Activated naive CD8-positive, alpha-beta T cell (primary cell): ENCODE data around the gene DDX51.

Experiments used
- H3K27ac Mint-ChIP-seq: one replicate; pipeline ENCODE4 v1.8.0; 2021; ENCODE audit warnings: mixed read lengths
- H3K27me3 Mint-ChIP-seq: one replicate; pipeline ENCODE4 v1.8.0; 2021; ENCODE audit warnings: mixed read lengths
- H3K36me3 Mint-ChIP-seq: one replicate; pipeline ENCODE4 v1.8.0; 2021; ENCODE audit warnings: mixed read lengths
- H3K4me1 Mint-ChIP-seq: one replicate; pipeline ENCODE4 v1.8.0; 2021; ENCODE audit warnings: low read depth, mixed read lengths
- H3K4me3 Mint-ChIP-seq: one replicate; pipeline ENCODE4 v1.8.0; 2021; ENCODE audit warnings: mild to moderate bottlenecking, mixed read lengths
- H3K9me3 Mint-ChIP-seq: one replicate; pipeline ENCODE4 v1.8.0; 2021; ENCODE audit warnings: low read depth, mixed read lengths

Gene DDX51

DNA sequence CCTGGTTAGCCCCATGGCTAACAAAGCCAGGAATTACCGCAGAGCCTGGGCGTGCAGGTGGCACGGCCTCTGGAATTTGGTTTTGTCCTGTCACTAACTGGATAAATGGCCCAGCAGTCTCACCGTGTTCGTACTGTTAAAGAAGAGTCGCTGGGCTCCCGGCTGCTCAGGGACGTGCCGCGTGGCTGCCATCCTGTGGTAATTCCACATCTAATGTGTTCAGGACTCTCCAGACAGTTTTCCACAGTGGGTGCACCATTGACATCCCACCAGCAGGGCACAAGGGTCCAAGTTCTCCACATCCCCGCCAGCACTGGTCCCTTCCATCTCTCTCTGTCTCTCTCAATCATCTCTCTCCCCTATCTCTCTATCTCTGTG lies 19.8 kb upstream of the DDX51 start:
- no peak overlapping the region for H3K27ac Mint-ChIP-seq
- no peaks in the 10 kb centered on the region for H3K27me3 Mint-ChIP-seq
- no peaks in the 10 kb centered on the region for H3K9me3 Mint-ChIP-seq
- no peak overlapping the region for H3K4me3 Mint-ChIP-seq
- peaks cover 13% of the 10 kb centered on the region for H3K4me1 Mint-ChIP-seq
- H3K36me3 Mint-ChIP-seq = no peaks in the 10 kb centered on the region

GRCh38 chr12:132163041-132163910 lies 19.2 kb upstream of the DDX51 start:
- Mint-ChIP-seq H3K36me3 (no peaks in the 10 kb centered on the region), H3K9me3 (no peaks in the 10 kb centered on the region), H3K27ac (no peak overlapping the region), H3K4me3 (peak overlapping the region; percentile 47), H3K4me1 (peaks cover 13% of the 10 kb centered on the region), H3K27me3 (no peaks in the 10 kb centered on the region)

GRCh38 chr12:132162508-132163031 lies 18.5 kb upstream of the DDX51 start:
- Mint-ChIP-seq H3K4me1 (peaks cover 13% of the 10 kb centered on the region), H3K4me3 (no peak overlapping the region), H3K27me3 (no peaks in the 10 kb centered on the region), H3K36me3 (no peaks in the 10 kb centered on the region), H3K27ac (no peak overlapping the region), H3K9me3 (no peaks in the 10 kb centered on the region)

- Mint-ChIP-seq H3K27ac (no peak overlapping the region), H3K4me1 (peaks cover 13% of the 10 kb centered on the region), H3K36me3 (no peaks in the 10 kb centered on the region), H3K27me3 (no peaks in the 10 kb centered on the region), H3K4me3 (no peak overlapping the region), H3K9me3 (no peaks in the 10 kb centered on the region)
Measured at GRCh38 chr12:132161796-132162507, 17.8 kb upstream of the DDX51 start.

GRCh38 chr12:132161036-132161781 lies 17.1 kb upstream of the DDX51 start:
- H3K36me3 Mint-ChIP-seq = no peaks in the 10 kb centered on the region
- no peaks in the 10 kb centered on the region for H3K9me3 Mint-ChIP-seq
- no peaks in the 10 kb centered on the region for H3K27me3 Mint-ChIP-seq
- no peak overlapping the region for H3K27ac Mint-ChIP-seq
- peaks cover 13% of the 10 kb centered on the region for H3K4me1 Mint-ChIP-seq
- H3K4me3 Mint-ChIP-seq = no peak overlapping the region

DNA sequence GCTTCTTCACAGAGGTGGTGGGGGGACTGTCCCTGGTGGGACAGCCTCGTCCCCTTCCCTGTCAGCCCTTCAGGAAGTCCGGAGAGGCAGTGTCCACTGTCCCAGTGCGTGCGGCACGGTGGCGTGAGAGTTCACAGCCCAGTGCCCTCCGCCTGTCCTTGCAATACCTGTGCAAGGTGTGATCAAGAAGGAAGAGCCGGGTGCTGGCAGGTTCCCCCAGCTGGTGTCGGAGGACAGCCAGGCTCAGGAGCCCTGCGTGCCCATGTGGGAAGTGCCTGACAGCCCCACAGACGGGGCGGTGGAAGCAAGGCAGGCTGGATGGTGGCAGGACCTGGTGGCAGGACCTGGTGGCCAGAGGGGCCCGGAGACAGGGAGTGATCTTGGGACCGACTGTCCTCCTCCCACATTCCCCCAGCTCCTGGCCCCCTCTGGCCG lies 16.5 kb upstream of the DDX51 start:
- no peaks in the 10 kb centered on the region for H3K27me3 Mint-ChIP-seq
- no peaks in the 10 kb centered on the region for H3K9me3 Mint-ChIP-seq
- H3K27ac Mint-ChIP-seq = no peak overlapping the region
- no peak overlapping the region for H3K4me3 Mint-ChIP-seq
- H3K36me3 Mint-ChIP-seq = no peaks in the 10 kb centered on the region
- H3K4me1 Mint-ChIP-seq = peaks cover 13% of the 10 kb centered on the region

DNA sequence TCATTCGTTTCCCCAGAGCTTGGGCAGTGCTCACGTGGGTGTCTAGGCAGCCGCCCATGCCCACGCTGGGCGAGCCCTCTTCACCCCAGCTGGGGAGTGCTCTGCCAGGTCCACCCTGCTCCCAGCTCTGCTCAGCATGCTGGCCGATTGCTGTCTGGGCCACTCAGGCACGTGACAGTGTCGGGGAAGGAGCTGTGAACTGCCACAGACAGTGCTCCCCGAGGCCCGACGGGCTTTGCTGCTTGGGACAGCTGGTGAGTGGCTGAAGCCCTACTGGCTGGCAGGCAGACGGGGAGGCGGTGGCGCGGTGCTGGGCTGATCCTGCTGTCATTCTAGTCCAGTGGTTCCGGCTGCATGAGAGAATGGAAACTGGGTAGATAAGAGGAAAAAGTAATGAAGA lies 15.9 kb upstream of the DDX51 start:
- no peak overlapping the region for H3K27ac Mint-ChIP-seq

DNA sequence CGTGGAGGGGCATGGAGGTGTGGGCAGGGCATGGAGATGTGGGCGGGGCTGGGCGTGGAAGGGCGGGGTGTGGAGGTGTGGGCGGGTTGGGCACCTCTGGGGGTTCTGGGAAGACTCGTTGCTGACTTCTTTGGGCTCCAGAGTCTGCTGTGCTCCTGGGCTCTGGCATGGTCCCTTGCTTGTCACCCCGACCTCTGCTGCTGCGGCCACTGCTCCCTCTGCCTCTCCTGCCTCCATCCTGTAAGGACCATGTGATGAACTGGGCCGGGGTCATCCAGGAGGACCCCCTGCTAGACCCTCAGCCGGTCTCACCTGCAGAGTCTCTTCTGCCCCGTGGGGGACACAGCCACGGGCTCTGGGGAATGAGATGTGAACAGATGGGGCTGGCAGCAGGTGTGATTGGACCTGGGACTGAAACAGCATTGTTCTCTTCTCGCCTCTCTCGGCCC lies 15.5 kb upstream of the DDX51 start:
- H3K4me1 Mint-ChIP-seq = peaks cover 13% of the 10 kb centered on the region

More for the DNA sequence above, 15.9 kb upstream of the DDX51 start:
- peaks cover 13% of the 10 kb centered on the region for H3K4me1 Mint-ChIP-seq
- H3K36me3 Mint-ChIP-seq = no peaks in the 10 kb centered on the region
- H3K9me3 Mint-ChIP-seq = no peaks in the 10 kb centered on the region
- no peaks in the 10 kb centered on the region for H3K27me3 Mint-ChIP-seq
- H3K4me3 Mint-ChIP-seq = no peak overlapping the region

GRCh38 chr12:132158677-132159554 lies 14.8 kb upstream of the DDX51 start:
- peaks cover 6% of the 10 kb centered on the region for H3K4me1 Mint-ChIP-seq
- no peaks in the 10 kb centered on the region for H3K27me3 Mint-ChIP-seq
- no peak overlapping the region for H3K27ac Mint-ChIP-seq
- H3K36me3 Mint-ChIP-seq = no peaks in the 10 kb centered on the region
- no peak overlapping the region for H3K4me3 Mint-ChIP-seq
- no peaks in the 10 kb centered on the region for H3K9me3 Mint-ChIP-seq

More for the DNA sequence above, 15.5 kb upstream of the DDX51 start:
- Mint-ChIP-seq H3K27ac (no peak overlapping the region), H3K9me3 (no peaks in the 10 kb centered on the region), H3K27me3 (no peaks in the 10 kb centered on the region), H3K36me3 (no peaks in the 10 kb centered on the region), H3K4me3 (no peak overlapping the region)

- H3K4me3 Mint-ChIP-seq = no peak overlapping the region
- no peaks in the 10 kb centered on the region for H3K9me3 Mint-ChIP-seq
- H3K4me1 Mint-ChIP-seq = peaks cover 1% of the 10 kb centered on the region
Measured at GRCh38 chr12:132157733-132158409, 13.8 kb upstream of the DDX51 start.

GRCh38 chr12:132156573-132157325 lies 12.6 kb upstream of the DDX51 start:
- no peaks in the 10 kb centered on the region for H3K9me3 Mint-ChIP-seq
- no peaks in the 10 kb centered on the region for H3K27me3 Mint-ChIP-seq
- H3K4me3 Mint-ChIP-seq = no peak overlapping the region
- H3K27ac Mint-ChIP-seq = no peak overlapping the region
- no peaks in the 10 kb centered on the region for H3K36me3 Mint-ChIP-seq
- H3K4me1 Mint-ChIP-seq = no peaks in the 10 kb centered on the region

More at GRCh38 chr12:132157733-132158409, 13.8 kb upstream of the DDX51 start:
- Mint-ChIP-seq H3K36me3 (no peaks in the 10 kb centered on the region), H3K27ac (no peak overlapping the region), H3K27me3 (no peaks in the 10 kb centered on the region)

DNA sequence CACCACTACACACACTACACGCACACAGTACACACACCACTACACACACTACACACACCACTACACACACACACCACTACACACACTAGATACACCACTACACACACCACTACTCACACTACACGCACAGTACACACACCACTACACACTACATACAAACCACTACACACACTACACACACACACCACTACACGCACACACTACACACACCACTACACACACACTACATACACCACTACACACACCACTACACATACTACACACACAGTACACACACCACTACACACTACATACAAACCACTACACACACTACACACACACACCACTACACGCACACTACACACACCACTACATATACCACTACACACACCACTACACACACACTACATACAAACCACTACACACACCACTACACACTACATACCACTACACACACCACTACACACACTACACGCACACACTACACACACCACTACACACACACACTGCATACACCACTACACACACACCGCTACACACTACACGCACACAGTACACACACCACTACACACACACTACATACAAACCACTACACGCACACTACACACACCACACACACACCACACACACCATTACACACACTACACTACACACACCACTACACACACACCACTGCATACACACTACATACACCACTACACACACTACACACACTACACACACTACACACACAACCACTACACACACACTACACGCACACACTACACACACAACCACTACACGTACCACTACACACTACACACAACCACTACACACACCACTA lies 11.9 kb upstream of the DDX51 start:
- H3K4me1 Mint-ChIP-seq = no peaks in the 10 kb centered on the region
- no peak overlapping the region for H3K27ac Mint-ChIP-seq
- H3K36me3 Mint-ChIP-seq = no peaks in the 10 kb centered on the region
- H3K27me3 Mint-ChIP-seq = no peaks in the 10 kb centered on the region
- no peaks in the 10 kb centered on the region for H3K9me3 Mint-ChIP-seq
- H3K4me3 Mint-ChIP-seq = no peak overlapping the region
